SJCRH30 (cell line): ENCODE measurements around the gene UEVLD. TPM values are rescaled to one million over a fixed set of nuclear protein-coding genes. Genes with fewer than 3 reads are reported as not detected.

ENCODE experiments used
- DNase-seq, 2 experiments: peaks; one replicate each; pipeline ENCODE4 v3.0.0-alpha.2; 2015 to 2020
- H3K27ac ChIP-seq: fragments of 250-450 bp; sonication (Bioruptor Pico); 2 replicates; pipeline ENCODE4 v1.5.1; 2020; ENCODE audit warnings: mild to moderate bottlenecking, moderate library complexity
- H3K27me3 ChIP-seq: fragments of 250-450 bp; sonication (Bioruptor Pico); 2 replicates; pipeline ENCODE4 v1.5.1; 2020; ENCODE audit warnings: mild to moderate bottlenecking, moderate library complexity
- H3K36me3 ChIP-seq: fragments of 250-450 bp; sonication (Bioruptor Pico); 2 replicates; pipeline ENCODE4 v1.5.1; 2020; ENCODE audit warnings: mild to moderate bottlenecking, moderate library complexity
- H3K4me1 ChIP-seq: fragments of 250-450 bp; sonication (Bioruptor Pico); 2 replicates; pipeline ENCODE4 v1.5.1; 2020; ENCODE audit warnings: mild to moderate bottlenecking, moderate library complexity
- H3K4me3 ChIP-seq: fragments of 250-450 bp; sonication (Bioruptor Pico); 2 replicates; pipeline ENCODE4 v1.5.1; 2020; ENCODE audit warnings: mild to moderate bottlenecking, moderate library complexity
- H3K9me3 ChIP-seq: fragments of 250-450 bp; sonication (Bioruptor Pico); replicated peaks from 2 replicates; pipeline ENCODE4 v1.5.1; 2020; ENCODE audit warnings: mild to moderate bottlenecking, moderate library complexity
- total RNA-seq: library from RNA; depleted of rRNA; stranded (reverse); fragments of >200 nt; shearing (Covaris generic); gene quantifications from 2 replicates; pipeline ENCODE4 v1.2.3, GENCODE V29; 2014

UEVLD gene
- total RNA-seq, 1 experiment from 2014 or later, result 17.8 TPM

GRCh38 chr11:18548001-18548400 is 40.5 kb downstream of the UEVLD start:
- Histone ChIP-seq H3K36me3 (peaks cover 7% of the 10 kb centered on the region; the same call in 1 of the 2 replicates), H3K9me3 (no peaks in the 10 kb centered on the region), H3K4me3 (no peak overlapping the region), H3K27me3 (no peaks in the 10 kb centered on the region), H3K27ac (no peak overlapping the region), H3K4me1 (no peaks in the 10 kb centered on the region)
- no peak for DNase-seq

DNA sequence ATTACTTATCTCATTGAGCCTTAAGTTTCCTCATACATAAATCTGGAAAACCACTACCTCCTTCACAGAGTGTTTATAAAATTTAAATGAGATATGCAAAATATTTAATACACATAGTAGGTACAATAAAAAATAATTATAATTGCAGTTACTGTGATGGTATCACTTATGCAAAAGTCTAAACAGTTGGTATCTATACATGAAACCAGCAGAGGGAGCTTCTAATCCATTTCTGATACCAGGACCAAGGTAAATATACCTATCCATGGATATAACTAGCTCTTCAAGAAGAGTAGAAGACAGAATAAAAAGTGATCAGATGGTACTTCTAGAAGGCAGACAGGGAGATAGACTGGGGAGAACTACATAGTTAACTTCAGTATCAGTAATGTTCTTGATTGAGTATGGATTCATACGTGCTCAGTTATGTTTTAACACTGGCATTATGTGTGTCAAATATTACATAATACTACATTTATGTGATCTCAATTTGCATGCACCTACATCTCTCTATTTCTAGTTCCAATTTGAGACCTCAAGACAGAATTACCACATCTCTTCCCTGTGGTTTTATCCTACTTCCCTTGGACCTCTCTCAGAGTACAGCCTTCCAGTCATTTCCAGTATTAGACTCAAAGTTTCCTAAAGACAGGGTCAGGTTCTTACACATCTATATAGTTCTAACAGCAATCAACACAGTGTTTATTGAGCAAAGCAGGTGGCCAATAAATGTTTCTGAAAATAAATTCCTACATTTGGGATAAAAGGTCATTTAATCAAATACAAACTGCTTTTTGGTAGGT is 48.1 kb downstream of the UEVLD start:
- Histone ChIP-seq H3K9me3 (no peaks in the 10 kb centered on the region), H3K27ac (no peak overlapping the region), H3K36me3 (peaks cover 2% of the 10 kb centered on the region; the same call in 1 of the 2 replicates), H3K4me3 (no peak overlapping the region), H3K27me3 (no peaks in the 10 kb centered on the region), H3K4me1 (no peaks in the 10 kb centered on the region)
- peak in 1 of 2 experiments; percentile 50 for DNase-seq

- no peaks in the 10 kb centered on the region for H3K27me3 ChIP-seq
- DNase-seq, result no peak
- H3K27ac ChIP-seq, result no peak overlapping the region
- H3K4me3 ChIP-seq, result no peak overlapping the region
- H3K9me3 ChIP-seq, result no peaks in the 10 kb centered on the region
- peaks cover 2% of the 10 kb centered on the region; the same call in 1 of the 2 replicates for H3K36me3 ChIP-seq
- H3K4me1 ChIP-seq, result no peaks in the 10 kb centered on the region
Observed at GRCh38 chr11:18536209-18536608, 52.3 kb downstream of the UEVLD start.

GRCh38 chr11:18534245-18534644 is 54.3 kb downstream of the UEVLD start:
- H3K4me3 ChIP-seq, result no peak overlapping the region
- H3K36me3 ChIP-seq, result peaks cover 2% of the 10 kb centered on the region; the same call in 1 of the 2 replicates
- H3K27me3 ChIP-seq, result no peaks in the 10 kb centered on the region
- H3K9me3 ChIP-seq, result no peaks in the 10 kb centered on the region
- no peak overlapping the region for H3K27ac ChIP-seq
- DNase-seq, result no peak
- no peaks in the 10 kb centered on the region for H3K4me1 ChIP-seq

DNA sequence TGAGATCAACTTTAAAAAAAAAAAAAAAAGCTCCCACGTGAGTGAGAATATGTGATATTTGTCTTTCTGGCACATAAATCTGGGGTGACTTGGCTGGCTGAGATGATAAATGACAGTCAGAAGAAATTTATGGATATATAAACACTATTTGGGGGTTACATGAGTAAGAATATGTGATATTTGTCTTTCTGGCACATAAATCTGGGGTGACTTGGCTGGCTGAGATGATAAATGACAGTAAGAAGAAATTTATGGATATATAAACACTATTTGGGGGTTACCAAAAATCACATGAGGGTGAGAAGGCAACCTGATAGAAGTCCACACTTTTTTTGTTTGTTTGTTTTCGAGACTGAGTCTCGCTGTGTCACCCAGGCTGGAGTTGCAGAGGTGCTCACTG is 55.2 kb downstream of the UEVLD start:
- H3K27me3 ChIP-seq, result no peaks in the 10 kb centered on the region
- H3K9me3 ChIP-seq, result no peaks in the 10 kb centered on the region
- H3K4me3 ChIP-seq, result no peak overlapping the region
- no peak overlapping the region for H3K27ac ChIP-seq
- no peak for DNase-seq
- no peaks in the 10 kb centered on the region for H3K4me1 ChIP-seq
- peaks cover 2% of the 10 kb centered on the region; the same call in 1 of the 2 replicates for H3K36me3 ChIP-seq

GRCh38 chr11:18527512-18527911 is 61.0 kb downstream of the UEVLD start:
- Histone ChIP-seq H3K36me3 (peaks cover 3% of the 10 kb centered on the region; the same call in 1 of the 2 replicates), H3K4me3 (peak overlapping the region; percentile 77), H3K27ac (peak overlapping the region; percentile 76), H3K27me3 (no peaks in the 10 kb centered on the region), H3K9me3 (no peaks in the 10 kb centered on the region), H3K4me1 (peaks cover 3% of the 10 kb centered on the region; the same call in 1 of the 2 replicates)
- no peak for DNase-seq

- peaks cover 3% of the 10 kb centered on the region; the same call in 1 of the 2 replicates for H3K36me3 ChIP-seq
- H3K27me3 ChIP-seq, result no peaks in the 10 kb centered on the region
- peaks cover 3% of the 10 kb centered on the region; the same call in 1 of the 2 replicates for H3K4me1 ChIP-seq
- H3K4me3 ChIP-seq, result peak within 1 kb of the TSS; percentile 77
- peak; percentile 97 to 98 for DNase-seq
- peak within 1 kb of the TSS; percentile 76 for H3K27ac ChIP-seq
- H3K9me3 ChIP-seq, result no peaks in the 10 kb centered on the region
Observed at GRCh38 chr11:18526521-18527296, 61.8 kb downstream of the UEVLD start, which contains the start of gene TSG101. Gene TSG101, minus strand, starts transcription at chr11:18526942. Its CDS starts 126 bp downstream, at chr11:18526816.

DNA sequence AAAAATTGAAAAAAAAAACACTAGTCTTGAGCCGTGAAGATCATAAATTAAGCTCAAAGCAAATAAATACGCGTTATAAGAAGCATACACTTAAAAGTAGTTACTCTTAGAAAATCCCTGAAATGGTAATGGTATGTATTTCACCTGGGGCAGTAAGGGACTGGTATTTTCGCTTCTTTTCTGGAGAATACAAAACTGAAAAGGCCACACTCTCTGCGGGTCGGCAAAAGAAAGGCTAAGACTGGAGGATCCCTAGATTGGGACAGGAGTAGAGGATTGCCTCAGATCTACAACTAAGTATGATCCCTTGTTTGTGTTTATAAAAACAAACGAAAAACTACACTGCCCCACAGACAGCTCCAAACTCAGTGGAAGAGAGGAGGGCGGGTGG is 62.4 kb downstream of the UEVLD start:
- peaks cover 3% of the 10 kb centered on the region; the same call in 1 of the 2 replicates for H3K4me1 ChIP-seq
- peaks cover 3% of the 10 kb centered on the region; the same call in 1 of the 2 replicates for H3K36me3 ChIP-seq

GRCh38 chr11:18524248-18524647 is 64.3 kb downstream of the UEVLD start:
- H3K4me3 ChIP-seq, result no peak overlapping the region
- no peaks in the 10 kb centered on the region for H3K27me3 ChIP-seq
- DNase-seq, result no peak
- no peaks in the 10 kb centered on the region for H3K9me3 ChIP-seq
- H3K36me3 ChIP-seq, result peaks cover 3% of the 10 kb centered on the region; the same call in 1 of the 2 replicates
- H3K4me1 ChIP-seq, result peaks cover 3% of the 10 kb centered on the region; the same call in 1 of the 2 replicates
- no peak overlapping the region for H3K27ac ChIP-seq

More for the DNA sequence above, 62.4 kb downstream of the UEVLD start:
- Histone ChIP-seq H3K9me3 (no peaks in the 10 kb centered on the region), H3K27me3 (no peaks in the 10 kb centered on the region), H3K4me3 (peak overlapping the region; percentile 77), H3K27ac (peak overlapping the region; percentile 76)
- DNase-seq, result no peak

DNA sequence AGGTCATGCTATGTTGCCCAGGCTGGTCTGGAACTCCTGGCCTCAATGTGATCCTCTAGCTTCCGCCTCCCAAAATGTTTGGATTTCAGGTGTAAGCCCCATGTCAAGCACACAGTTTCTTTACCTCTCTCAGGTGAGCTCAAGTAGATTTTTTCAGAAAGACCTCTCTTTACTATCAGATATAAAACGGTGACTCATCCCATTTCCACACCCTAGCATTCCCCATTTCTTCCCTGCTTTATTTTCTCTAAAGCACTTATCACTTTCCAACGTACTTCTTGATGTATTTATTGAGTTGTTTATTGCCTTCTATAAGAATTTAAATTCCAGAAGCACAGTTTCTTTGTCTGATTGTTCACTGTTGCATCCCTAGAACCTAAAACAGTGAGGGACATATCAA is 65.5 kb downstream of the UEVLD start:
- no peak for DNase-seq
- Histone ChIP-seq H3K27me3 (no peaks in the 10 kb centered on the region), H3K9me3 (no peaks in the 10 kb centered on the region), H3K4me1 (peaks cover 3% of the 10 kb centered on the region; the same call in 1 of the 2 replicates), H3K27ac (no peak overlapping the region), H3K4me3 (no peak overlapping the region), H3K36me3 (peaks cover 7% of the 10 kb centered on the region; the same call in 1 of the 2 replicates)

DNA sequence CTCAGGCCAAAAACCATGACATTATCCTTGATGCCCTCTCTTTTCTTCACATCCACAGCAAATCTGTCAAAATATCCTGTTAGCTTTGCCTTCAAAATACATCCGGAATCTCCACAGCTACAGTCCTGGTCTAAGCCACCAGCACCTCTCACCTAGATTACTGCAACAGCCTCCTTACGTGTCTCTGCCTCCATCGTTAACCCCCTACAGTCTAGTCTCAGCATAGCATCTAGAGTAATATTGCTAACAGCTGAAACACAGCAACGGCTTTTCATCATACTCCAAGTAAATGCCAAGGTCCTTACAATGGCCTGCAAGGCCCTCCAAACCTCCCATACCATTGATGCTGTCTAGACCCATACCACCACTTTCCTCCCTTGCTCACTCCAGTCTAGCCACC is 66.1 kb downstream of the UEVLD start:
- 0 out of 2 replicates have a peak, but pooled peaks cover 3% of the 10 kb centered on the region for H3K4me1 ChIP-seq
- DNase-seq, result no peak
- H3K9me3 ChIP-seq, result no peaks in the 10 kb centered on the region
- peaks cover 7% of the 10 kb centered on the region; the same call in 1 of the 2 replicates for H3K36me3 ChIP-seq
- H3K4me3 ChIP-seq, result no peak overlapping the region
- H3K27me3 ChIP-seq, result no peaks in the 10 kb centered on the region
- H3K27ac ChIP-seq, result no peak overlapping the region

DNA sequence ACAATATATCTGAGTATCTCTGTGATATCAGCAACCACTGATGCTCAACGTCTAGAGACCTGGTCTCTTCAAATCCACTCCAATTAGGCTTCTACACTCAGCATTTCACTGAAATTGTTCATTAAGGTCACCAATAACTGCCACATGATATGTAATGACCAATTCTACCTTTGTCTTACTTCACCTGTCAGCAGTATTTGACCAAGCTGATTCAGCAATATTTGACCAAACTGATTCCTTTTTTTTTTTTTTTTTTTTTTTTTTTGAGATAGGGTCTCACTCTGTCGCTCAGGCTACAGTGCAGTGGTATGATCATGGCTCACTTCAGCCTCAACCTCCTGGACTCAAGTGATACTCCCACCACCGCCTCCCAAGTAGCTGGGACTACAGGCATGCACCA is 67.4 kb downstream of the UEVLD start:
- Histone ChIP-seq H3K27me3 (no peaks in the 10 kb centered on the region), H3K9me3 (no peaks in the 10 kb centered on the region), H3K4me1 (0 out of 2 replicates have a peak, but pooled peaks cover 3% of the 10 kb centered on the region), H3K36me3 (peaks cover 7% of the 10 kb centered on the region; the same call in 1 of the 2 replicates), H3K27ac (no peak overlapping the region), H3K4me3 (no peak overlapping the region)
- no peak for DNase-seq

DNA sequence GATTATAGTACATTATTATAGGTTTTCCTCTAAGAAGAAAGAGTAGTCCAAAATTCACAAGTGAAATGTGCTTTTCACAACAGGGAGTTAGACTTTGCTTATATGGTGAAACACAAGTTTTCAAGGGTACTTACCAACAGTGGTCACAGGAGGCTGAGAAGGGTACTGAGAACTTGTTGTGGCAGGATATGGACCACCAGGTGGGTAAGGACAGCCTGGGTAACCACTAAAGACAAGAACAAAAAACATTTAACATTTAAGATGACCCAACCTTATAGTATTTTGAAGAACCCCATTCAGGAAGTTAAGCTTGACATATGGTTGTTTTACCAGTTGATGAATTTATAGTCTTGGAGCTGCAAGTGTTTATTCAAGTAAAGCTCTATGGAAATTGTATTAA is 86.2 kb downstream of the UEVLD start:
- H3K27me3 ChIP-seq, result no peaks in the 10 kb centered on the region
- no peak overlapping the region for H3K27ac ChIP-seq
- no peak overlapping the region for H3K4me3 ChIP-seq
- DNase-seq, result no peak
- H3K9me3 ChIP-seq, result no peaks in the 10 kb centered on the region
- H3K36me3 ChIP-seq, result peaks cover 71% of the 10 kb centered on the region
- H3K4me1 ChIP-seq, result no peaks in the 10 kb centered on the region

GRCh38 chr11:18501629-18502028 is 86.9 kb downstream of the UEVLD start:
- no peak overlapping the region for H3K4me3 ChIP-seq
- no peaks in the 10 kb centered on the region for H3K4me1 ChIP-seq
- H3K9me3 ChIP-seq, result no peaks in the 10 kb centered on the region
- no peak overlapping the region for H3K27ac ChIP-seq
- DNase-seq, result no peak
- H3K27me3 ChIP-seq, result no peaks in the 10 kb centered on the region
- H3K36me3 ChIP-seq, result peaks cover 66% of the 10 kb centered on the region

GRCh38 chr11:18498039-18498438 is 90.5 kb downstream of the UEVLD start:
- H3K4me3 ChIP-seq, result no peak overlapping the region
- DNase-seq, result no peak
- peaks cover 55% of the 10 kb centered on the region for H3K36me3 ChIP-seq
- no peaks in the 10 kb centered on the region for H3K4me1 ChIP-seq
- no peaks in the 10 kb centered on the region for H3K27me3 ChIP-seq
- no peaks in the 10 kb centered on the region for H3K9me3 ChIP-seq
- no peak overlapping the region for H3K27ac ChIP-seq
